HEK293 (cell line): ENCODE results near the gene GPR162.

Experiments used
- CTCF ChIA-PET: fragments of 350-600 bp; formaldehyde crosslinking; extraction: SDS; loops from one replicate; lab custom pipeline; 2021; ENCODE audit warnings: antibody characterized with exemption; lab: Yijun Ruan, JAX
- POLR2A ChIA-PET: fragments of 300-600 bp; formaldehyde crosslinking; extraction: SDS; loops from one replicate; lab custom pipeline; 2020; ENCODE audit warnings: antibody characterized with exemption, inconsistent platforms; lab: Yijun Ruan, JAX
- H3K27ac ChIP-seq: fragments of 200-500 bp; sonication (Bioruptor generic); 2 replicates; pipeline ENCODE4 v1.5.1; 2014; ENCODE audit warnings: low read depth, low read length, control low read depth, inconsistent platforms; ENCODE audit errors: extremely low read depth
- H3K36me3 ChIP-seq, 2 experiments: fragments of 200-500 bp in 1 of 2; sonication (Bioruptor generic) in 1 of 2; 1 replicate in 1 of 2; 2 replicates in 1 of 2; pipeline ENCODE4 v1.5.1; 2014 to 2017; ENCODE audit warnings: inconsistent platforms in 2 of 2, low read length in 2 of 2; ENCODE audit not compliant: control insufficient read depth in 2 of 2, insufficient read depth in 1 of 2
- H3K4me1 ChIP-seq: fragments of 200-500 bp; sonication (Bioruptor generic); 2 replicates; pipeline ENCODE4 v1.5.1; 2014; ENCODE audit warnings: mild to moderate bottlenecking, low read length, inconsistent platforms; ENCODE audit not compliant: control insufficient read depth, insufficient read depth
- H3K4me3 ChIP-seq: 2 replicates; pipeline ENCODE4 v1.5.1; 2011; ENCODE audit warnings: low read depth, mild to moderate bottlenecking, control low read depth, low read length, moderate library complexity
- H3K9me3 ChIP-seq: fragments of 200-500 bp; sonication (Bioruptor generic); 2 replicates; pipeline ENCODE4 v1.5.1; 2014; ENCODE audit warnings: low read depth, low read length, inconsistent platforms; ENCODE audit not compliant: control insufficient read depth, insufficient read depth
- FEZF1 ChIP-seq: fragments of 450-650 bp; formaldehyde crosslinking; IDR thresholded peaks from 2 replicates; pipeline ENCODE4 v1.5.1; 2016; ENCODE audit warnings: missing biosample characterization, missing genetic modification characterization
- GFI1B ChIP-seq: fragments of 450-650 bp; formaldehyde crosslinking; IDR thresholded peaks from 2 replicates; pipeline ENCODE4 v1.5.1; 2016; ENCODE audit warnings: missing biosample characterization, missing genetic modification characterization
- GLI4 ChIP-seq: fragments of 450-650 bp; formaldehyde crosslinking; IDR thresholded peaks from 2 replicates; pipeline ENCODE4 v1.5.1; 2016; ENCODE audit warnings: missing biosample characterization, missing genetic modification characterization
- KLF16 ChIP-seq: fragments of 450-650 bp; formaldehyde crosslinking; IDR thresholded peaks from 2 replicates; pipeline ENCODE4 v1.5.1; 2017; ENCODE audit warnings: missing biosample characterization, missing genetic modification characterization
- KLF17 ChIP-seq: fragments of 450-650 bp; formaldehyde crosslinking; IDR thresholded peaks from 2 replicates; pipeline ENCODE4 v1.5.1; 2016; ENCODE audit warnings: missing biosample characterization, missing genetic modification characterization
- PBX3 ChIP-seq: sonication (generic); formaldehyde crosslinking; IDR thresholded peaks from 2 replicates; pipeline ENCODE4 v1.8.1; 2022; ENCODE audit warnings: mild to moderate bottlenecking, moderate library complexity, missing genetic modification reagents
- PRDM10 ChIP-seq: fragments of 450-650 bp; formaldehyde crosslinking; IDR thresholded peaks from 2 replicates; pipeline ENCODE4 v1.5.1; 2016; ENCODE audit warnings: missing biosample characterization, missing genetic modification characterization
- SCRT2 ChIP-seq: fragments of 450-650 bp; formaldehyde crosslinking; IDR thresholded peaks from 2 replicates; pipeline ENCODE4 v1.5.1; 2016; ENCODE audit warnings: missing biosample characterization, missing genetic modification characterization
- SETDB1 ChIP-seq: IDR thresholded peaks from one replicate; pipeline ENCODE4 v1.6.1; 2017; ENCODE audit warnings: mild to moderate bottlenecking, low read length, moderate library complexity, mixed read lengths; ENCODE audit not compliant: insufficient read length
- ZBTB10 ChIP-seq: fragments of 450-650 bp; formaldehyde crosslinking; IDR thresholded peaks from 2 replicates; pipeline ENCODE4 v1.5.1; 2016; ENCODE audit warnings: missing biosample characterization, missing genetic modification characterization
- ZBTB48 ChIP-seq: fragments of 450-650 bp; formaldehyde crosslinking; IDR thresholded peaks from 2 replicates; pipeline ENCODE4 v1.5.1; 2016; ENCODE audit warnings: missing biosample characterization, missing genetic modification characterization
- ZBTB49 ChIP-seq: fragments of 450-650 bp; formaldehyde crosslinking; IDR thresholded peaks from 2 replicates; pipeline ENCODE4 v1.5.1; 2016; ENCODE audit warnings: missing biosample characterization, missing genetic modification characterization, low read depth
- ZFHX2 ChIP-seq: fragments of 450-650 bp; formaldehyde crosslinking; conservative IDR thresholded peaks from 2 replicates; pipeline ENCODE4 v1.5.1; 2016; ENCODE audit warnings: missing biosample characterization, missing genetic modification characterization
- ZNF114 ChIP-seq: fragments of 450-650 bp; formaldehyde crosslinking; IDR thresholded peaks from 2 replicates; pipeline ENCODE4 v1.5.0; 2017; ENCODE audit warnings: missing biosample characterization, missing genetic modification characterization
- ZNF121 ChIP-seq: fragments of 450-650 bp; formaldehyde crosslinking; IDR thresholded peaks from 2 replicates; pipeline ENCODE4 v1.5.1; 2016; ENCODE audit warnings: missing biosample characterization, missing genetic modification characterization
- ZNF211 ChIP-seq: fragments of 450-650 bp; formaldehyde crosslinking; IDR thresholded peaks from 2 replicates; pipeline ENCODE4 v1.5.1; 2016; ENCODE audit warnings: low read depth, missing biosample characterization, missing genetic modification characterization
- ZNF391 ChIP-seq: fragments of 450-650 bp; formaldehyde crosslinking; IDR thresholded peaks from 2 replicates; pipeline ENCODE4 v1.5.1; 2016; ENCODE audit warnings: low read depth, missing biosample characterization, missing genetic modification characterization, borderline replicate concordance
- ZNF473 ChIP-seq: fragments of 450-650 bp; formaldehyde crosslinking; IDR thresholded peaks from 2 replicates; pipeline ENCODE4 v1.5.1; 2017; ENCODE audit warnings: missing biosample characterization, missing genetic modification characterization
- ZNF555 ChIP-seq: fragments of 450-650 bp; formaldehyde crosslinking; conservative IDR thresholded peaks from 2 replicates; pipeline ENCODE4 v1.5.1; 2017; ENCODE audit warnings: missing biosample characterization, mild to moderate bottlenecking, missing genetic modification characterization, inconsistent platforms
- ZNF585B ChIP-seq: fragments of 450-650 bp; formaldehyde crosslinking; IDR thresholded peaks from 2 replicates; pipeline ENCODE4 v1.5.1; 2016; ENCODE audit warnings: missing biosample characterization, missing genetic modification characterization
- ZNF626 ChIP-seq: fragments of 450-650 bp; sonication (Bioruptor Pico); formaldehyde crosslinking; IDR thresholded peaks from 2 replicates; pipeline ENCODE4 v1.5.1; 2018; ENCODE audit warnings: missing biosample characterization, missing genetic modification characterization, inconsistent platforms
- ZNF658 ChIP-seq: fragments of 450-650 bp; formaldehyde crosslinking; IDR thresholded peaks from 2 replicates; pipeline ENCODE4; 2016; ENCODE audit warnings: missing biosample characterization, missing genetic modification characterization
- ZNF776 ChIP-seq: fragments of 450-650 bp; formaldehyde crosslinking; IDR thresholded peaks from 2 replicates; pipeline ENCODE4 v1.5.0; 2017; ENCODE audit warnings: missing biosample characterization, missing genetic modification characterization, borderline replicate concordance
- ZNF830 ChIP-seq: fragments of 450-650 bp; IDR thresholded peaks from 2 replicates; pipeline ENCODE4 v1.5.0; 2018; ENCODE audit warnings: missing biosample characterization, missing genetic modification characterization, low read depth, mild to moderate bottlenecking, moderate library complexity
- ZSCAN23 ChIP-seq: fragments of 450-650 bp; formaldehyde crosslinking; IDR thresholded peaks from 2 replicates; pipeline ENCODE4 v1.5.1; 2016; ENCODE audit warnings: missing biosample characterization, missing genetic modification characterization

Gene GPR162

GRCh38 chr12:6828781-6829535, 7.3 kb downstream of the GPR162 start (continued):
- TF ChIP-seq ZFHX2 (peak; percentile 100), ZNF830 (no peak), ZNF391 (tag by site-specific recombination) (peak; percentile 90), ZNF121 (tag by site-specific recombination) (0 out of 2 replicates have a peak, but pooled peaks have one; percentile 27), GFI1B (no peak; the same call in 1 of the 2 replicates), KLF17 (peak; percentile 69; the same call in 1 of the 2 replicates), ZBTB10 (tag by site-specific recombination) (peak; percentile 90), ZNF585B (no peak), ZBTB48 (tag by site-specific recombination) (peak; percentile 55), PBX3 (CRISPR knock-in tag) (no peak; the same call in 1 of the 2 replicates), PRDM10 (peak; percentile 59), FEZF1 (no peak), ZNF658 (tag by site-specific recombination) (no peak)

- Histone ChIP-seq H3K36me3 (peaks cover 7 to 44% of the 10 kb centered on the region in 2 experiments), H3K27ac (peak overlapping the region; percentile 86; the same call in 1 of the 2 replicates), H3K4me1 (no peaks in the 10 kb centered on the region), H3K4me3 (peak overlapping the region; percentile 47), H3K9me3 (no peaks in the 10 kb centered on the region)
- CTCF ChIA-PET = interaction anchor here (0.6 to 3.0 kb wide), 5 partner anchors 42 to 116 kb away, joined by 3 to 10 read pairs (median 3); partner anchors contain the start of gene MLF2
- POLR2A ChIA-PET = interaction anchor here (0.8 to 6.0 kb wide), 12 partner anchors 9 to 77 kb away, joined by 3 to 55 read pairs (median 4); partner anchors contain the start of genes CDCA3, MLF2, PTMS and SPSB2
- TF ChIP-seq ZBTB49 (tag by site-specific recombination) (no peak), ZNF626 (tag by site-specific recombination) (no peak), ZNF776 (tag by site-specific recombination) (no peak), ZNF473 (tag by site-specific recombination) (no peak), KLF16 (no peak), ZNF114 (no peak), ZSCAN23 (tag by site-specific recombination) (no peak), ZNF555 (no peak), SCRT2 (tag by site-specific recombination) (no peak), SETDB1 (no peak), ZNF211 (tag by site-specific recombination) (no peak), GLI4 (no peak), ZNF585B (peak; percentile 76)
Observed at GRCh38 chr12:6829536-6830220, 8.1 kb downstream of the GPR162 start.
